ENCODE measurements around the gene SPRYD3.
A peak's percentile ranks its signal among the peaks of the same experiment; 100 is the strongest.

The SPRYD3 gene

DNA sequence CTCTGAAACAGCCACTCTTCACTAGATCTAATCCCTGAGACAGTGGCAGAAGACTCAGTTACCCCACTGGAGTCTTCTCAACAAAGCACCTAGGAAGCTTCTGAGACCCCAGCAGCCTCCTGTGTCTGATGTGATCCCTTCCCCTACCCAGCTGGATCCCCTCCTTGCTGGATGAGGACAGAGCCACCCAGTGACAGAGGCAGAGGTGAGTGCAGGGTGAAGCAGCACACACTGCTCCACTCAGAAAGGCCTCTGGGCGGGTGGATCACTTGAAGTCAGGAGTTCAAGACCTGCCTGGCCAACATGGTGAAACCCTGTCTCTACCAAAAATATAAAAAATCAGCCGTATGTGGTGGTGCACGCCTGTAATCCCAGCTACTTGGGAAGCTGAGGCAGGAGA, 2.7 kb downstream of the SPRYD3 start:
- in situ Hi-C loops (cut with HindIII; ENCODE audit: low sequenced_read_pairs), result no loop called here
- no peak for DNase-seq (ENCODE audit: low read depth, low spot score)
- H3K4me3 ChIP-seq (ENCODE audit: low read depth, low read length), result no peak overlapping the region
- no peak for TF ChIP-seq CTCF (IDR thresholded peaks at IDR 0.05; ENCODE audit: low read depth, low read length)

GRCh38 chr12:53074999-53075370, 4.2 kb downstream of the SPRYD3 start:
- in situ Hi-C loops (cut with HindIII; ENCODE audit: low sequenced_read_pairs), result no loop called here
- DNase-seq (ENCODE audit: low read depth, low spot score), result no peak
- TF ChIP-seq CTCF (IDR thresholded peaks at IDR 0.05; ENCODE audit: low read depth, low read length), result no peak
- H3K4me3 ChIP-seq (ENCODE audit: low read depth, low read length), result no peak overlapping the region

DNA sequence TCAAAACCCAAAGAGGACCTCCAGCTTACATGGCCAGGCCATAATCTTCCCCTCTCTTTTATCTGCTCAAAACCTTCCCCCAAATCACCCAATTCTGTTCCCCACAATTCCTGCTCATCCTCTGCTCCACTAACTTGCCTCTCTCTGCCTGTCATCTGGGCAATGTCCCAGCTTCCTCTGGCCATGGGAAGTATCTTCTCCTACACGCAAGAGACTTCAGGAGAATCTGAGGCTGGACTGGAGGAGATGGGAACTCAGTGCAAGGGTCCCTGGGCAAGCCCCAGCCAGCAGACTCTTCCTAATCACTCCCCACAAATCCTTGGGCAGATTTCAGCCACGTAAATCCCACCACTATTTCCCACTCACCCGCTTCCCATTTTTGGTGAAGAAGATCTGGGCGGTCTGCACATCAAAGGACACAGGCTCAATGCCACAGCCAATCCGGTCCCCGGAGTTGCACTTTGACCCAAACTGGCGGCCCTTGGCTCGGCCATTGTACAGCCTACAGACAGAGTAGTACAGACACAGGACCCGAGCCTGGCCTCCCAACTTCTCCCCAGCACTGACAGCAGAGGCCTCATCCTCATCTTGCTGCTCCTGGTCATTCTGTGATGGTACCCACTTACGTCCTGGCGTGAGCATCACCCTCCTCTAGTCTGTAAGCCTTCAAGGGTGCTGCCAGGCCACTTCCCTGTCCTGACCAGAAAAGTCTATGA, 4.7 kb downstream of the SPRYD3 start:
- in situ Hi-C loops (cut with HindIII; ENCODE audit: low sequenced_read_pairs), result no loop called here
- no peak for TF ChIP-seq CTCF (IDR thresholded peaks at IDR 0.05; ENCODE audit: low read depth, low read length)
- DNase-seq (ENCODE audit: low read depth, low spot score), result no peak
- no peak overlapping the region for H3K4me3 ChIP-seq (ENCODE audit: low read depth, low read length)

DNA sequence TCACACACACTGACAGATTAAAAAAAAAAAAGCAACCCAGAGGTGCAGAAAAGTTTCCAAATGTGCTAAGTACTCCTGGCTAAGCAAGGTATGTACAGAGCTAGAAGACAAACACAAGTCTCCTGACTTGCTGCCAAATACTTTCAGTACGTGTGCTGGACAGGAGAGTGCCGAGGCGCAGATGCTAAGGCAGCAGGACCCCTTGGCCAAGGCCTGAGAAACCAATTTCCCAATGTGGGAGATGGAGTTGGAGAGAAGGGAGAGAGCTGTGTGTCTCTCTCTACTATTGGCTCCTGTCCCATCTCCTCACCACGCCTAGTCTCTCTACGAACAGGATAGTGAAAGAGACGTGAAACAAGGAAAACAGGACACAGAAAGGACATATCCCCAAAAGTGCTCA, 5.3 kb downstream of the SPRYD3 start:
- in situ Hi-C loops (cut with HindIII; ENCODE audit: low sequenced_read_pairs), result no loop called here
- no peak for DNase-seq (ENCODE audit: low read depth, low spot score)
- no peak overlapping the region for H3K4me3 ChIP-seq (ENCODE audit: low read depth, low read length)
- no peak for TF ChIP-seq CTCF (IDR thresholded peaks at IDR 0.05; ENCODE audit: low read depth, low read length)

DNA sequence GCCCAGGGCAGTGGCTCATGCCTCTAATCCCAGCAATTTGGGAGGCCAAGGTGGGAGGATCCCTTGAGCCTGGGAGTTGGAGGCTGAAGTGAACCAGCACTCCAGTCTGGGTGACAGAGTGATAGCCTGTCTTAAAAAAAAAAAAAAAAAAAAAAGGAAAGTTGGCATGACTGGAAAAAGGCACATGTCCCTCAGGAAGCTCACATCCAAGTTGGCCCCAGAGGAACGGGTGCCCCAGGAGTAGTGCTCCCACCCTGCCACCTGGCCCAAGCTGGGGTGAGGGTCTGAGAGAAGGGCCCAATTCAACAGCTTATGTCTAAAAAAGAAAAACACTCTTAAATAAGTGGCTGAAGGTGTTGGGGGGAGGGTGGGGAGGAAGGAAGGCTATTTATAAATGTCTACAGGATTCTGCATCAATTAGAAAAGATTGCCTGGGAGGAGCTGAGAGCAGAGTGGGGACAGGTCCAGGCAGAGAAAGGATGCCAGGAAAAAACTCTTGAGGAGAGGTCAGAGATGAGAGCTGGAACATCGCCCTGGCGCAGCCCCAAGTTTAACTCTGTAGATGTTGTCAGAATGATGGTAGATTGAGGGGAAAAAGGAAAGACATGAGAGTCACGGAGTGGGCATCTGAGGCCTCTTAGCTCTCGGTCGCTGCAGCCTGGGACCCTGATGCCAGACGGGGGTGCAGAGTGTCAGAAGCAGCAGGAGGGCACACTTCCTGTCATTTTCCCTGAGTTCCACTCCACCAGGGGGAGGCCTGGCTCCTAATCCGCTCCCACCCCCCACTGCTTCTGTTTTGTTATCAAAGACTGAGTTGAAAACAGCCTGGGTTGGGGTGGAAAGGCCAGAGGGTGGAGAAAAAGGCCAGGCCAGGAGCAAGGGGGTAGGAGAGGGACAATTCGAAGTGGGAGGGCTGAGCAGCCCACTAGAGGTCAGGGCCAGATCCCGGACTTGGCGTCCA, 7.3 kb downstream of the SPRYD3 start:
- no peak overlapping the region for H3K4me3 ChIP-seq (ENCODE audit: low read depth, low read length)
- TF ChIP-seq CTCF (IDR thresholded peaks at IDR 0.05; ENCODE audit: low read depth, low read length), result peak; percentile 42
- no peak for DNase-seq (ENCODE audit: low read depth, low spot score)
- in situ Hi-C loops (cut with HindIII; ENCODE audit: low sequenced_read_pairs), result no loop called here

DNA sequence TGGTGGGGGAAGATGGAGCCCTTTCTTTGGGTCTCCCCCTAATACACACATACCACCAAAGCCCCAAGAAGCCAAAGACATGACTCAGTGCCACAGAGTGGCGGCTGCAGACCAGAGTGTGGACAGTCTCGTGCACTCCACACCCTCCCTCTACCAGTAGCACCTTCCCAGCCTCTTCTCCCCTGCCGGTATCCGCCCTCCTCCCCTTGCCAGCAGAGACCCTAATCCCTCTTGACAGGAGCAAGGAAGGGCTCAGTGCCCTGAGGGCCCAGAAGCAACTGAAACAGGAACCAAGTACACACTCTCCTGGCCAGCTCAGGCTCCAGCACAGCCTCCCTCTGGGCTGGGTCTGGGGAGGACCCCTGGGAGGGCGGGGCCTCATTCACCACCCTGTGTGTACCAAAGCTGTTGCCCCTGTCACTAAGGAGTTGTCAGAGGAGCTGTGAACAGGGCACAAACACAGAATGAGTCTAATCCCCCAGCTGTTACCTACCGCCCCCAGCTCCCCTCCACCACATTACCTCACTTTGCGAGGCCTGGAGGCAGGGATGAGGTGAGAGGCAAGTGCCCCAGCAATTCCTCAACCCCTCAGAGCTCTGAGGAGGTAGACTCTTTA, 8.2 kb downstream of the SPRYD3 start:
- no peak for TF ChIP-seq CTCF (IDR thresholded peaks at IDR 0.05; ENCODE audit: low read depth, low read length)
- DNase-seq (ENCODE audit: low read depth, low spot score), result no peak
- in situ Hi-C loops (cut with HindIII; ENCODE audit: low sequenced_read_pairs), result no loop called here
- H3K4me3 ChIP-seq (ENCODE audit: low read depth, low read length), result no peak overlapping the region

Data from astrocyte of the spinal cord (primary cell).